ENCODE data around the gene PHC3.

GRCh38 chr3:170180079-170180907 lies 1.2 kb downstream of the PHC3 start:
- no peak for TF ChIP-seq CTCF (conservative IDR thresholded peaks at IDR 0.05; ENCODE audit: low read length)
- no peak for TF ChIP-seq EZH2phosphoT487 (IDR thresholded peaks at IDR 0.05; ENCODE audit: borderline replicate concordance, low read depth, low read length)

All from OCI-LY7 (cell line).